HUDEP-2 (cell line): ENCODE measurements around the gene KCNT2.

ENCODE experiments used
- DNase-seq, 76 experiments: peaks; one replicate each; lab custom pipeline; 2025; ENCODE audit not compliant: unreplicated experiment in 76 of 76; lab: John Stamatoyannopoulos, UW

KCNT2 gene

DNA sequence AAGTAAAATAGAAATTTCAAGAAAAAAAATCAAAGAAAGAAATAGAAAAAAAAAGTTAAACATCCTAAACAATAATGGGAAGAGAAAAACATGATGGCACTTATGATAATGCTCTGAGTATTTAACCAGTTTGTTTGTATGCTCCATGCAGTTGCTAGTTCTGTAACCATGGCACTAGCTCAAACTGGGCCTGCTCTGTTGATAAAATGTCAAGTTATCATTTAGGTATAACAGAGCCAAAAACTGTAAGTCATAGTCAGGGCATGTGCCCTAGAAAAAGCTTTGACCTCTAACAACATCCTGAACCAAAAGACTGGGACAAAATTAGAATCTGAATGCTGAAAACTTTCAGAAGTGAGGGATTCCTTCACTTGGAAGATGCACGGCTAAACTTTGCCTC, 148.9 kb downstream of the KCNT2 start:
- DNase-seq: no peak

GRCh38 chr1:196454792-196455191, 153.4 kb downstream of the KCNT2 start:
- DNase-seq: no peak

- no peak for DNase-seq
These were observed 157.1 kb downstream of the KCNT2 start for GRCh38 chr1:196451103-196451502.

GRCh38 chr1:196450143-196451095, 157.8 kb downstream of the KCNT2 start:
- no peak for DNase-seq

GRCh38 chr1:196449460-196449859, 158.8 kb downstream of the KCNT2 start:
- no peak for DNase-seq

DNA sequence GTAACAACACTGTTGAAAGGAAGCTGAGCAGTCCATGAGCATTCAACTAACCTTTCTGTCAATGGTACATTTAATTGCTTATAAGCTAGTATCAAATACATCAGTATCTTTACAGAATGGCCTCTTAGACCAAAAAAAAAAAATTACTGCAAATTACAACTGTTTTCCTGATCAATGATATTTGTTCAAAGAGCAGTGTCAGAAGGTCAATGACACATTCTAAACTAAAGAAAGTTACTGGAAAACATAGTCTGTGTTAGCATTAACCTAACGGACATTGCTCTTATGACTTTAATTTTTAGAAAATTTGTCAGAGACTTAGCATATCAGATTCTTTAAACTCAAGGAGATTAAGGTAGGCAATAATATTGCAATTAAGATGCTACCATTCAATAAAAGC, 162.5 kb downstream of the KCNT2 start:
- DNase-seq: no peak

DNA sequence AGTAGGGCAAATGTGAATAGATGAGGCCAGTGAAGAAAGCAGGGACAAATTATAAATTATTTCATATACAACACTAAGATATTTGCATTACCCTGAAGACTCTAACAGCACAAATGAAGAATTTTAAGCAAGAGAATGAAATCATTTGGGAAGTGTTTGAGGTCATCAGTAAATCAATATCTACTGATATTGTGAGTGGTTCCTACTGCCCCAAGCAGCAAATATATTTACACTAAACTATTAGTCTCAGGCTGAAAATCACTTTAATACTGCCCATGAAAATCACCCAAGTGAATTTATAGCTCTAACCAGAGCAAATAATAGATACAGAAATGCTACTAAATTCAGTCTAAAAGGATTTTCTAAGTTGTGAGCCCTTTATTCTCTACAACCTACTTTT, 163.6 kb downstream of the KCNT2 start:
- no peak for DNase-seq

GRCh38 chr1:196442366-196442765, 165.9 kb downstream of the KCNT2 start:
- DNase-seq: no peak

DNA sequence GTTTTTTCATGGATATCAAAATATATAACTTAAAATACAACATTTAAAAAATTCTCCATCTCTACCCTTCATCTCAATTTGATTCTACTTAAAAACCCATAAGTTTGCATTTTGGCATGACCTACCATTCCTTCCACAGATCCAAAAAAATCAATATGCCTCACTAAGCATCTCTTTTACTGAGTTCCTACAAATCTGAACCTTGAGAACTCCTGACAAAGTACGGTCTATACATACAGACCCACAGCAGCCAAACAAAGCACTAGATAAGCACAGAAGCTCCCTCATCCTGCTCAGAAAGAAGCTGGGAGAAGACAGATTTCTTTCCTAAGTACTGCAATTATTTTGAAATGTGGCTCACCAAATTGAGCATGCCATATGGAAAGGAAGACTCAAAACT, 167.5 kb downstream of the KCNT2 start:
- DNase-seq: no peak

DNA sequence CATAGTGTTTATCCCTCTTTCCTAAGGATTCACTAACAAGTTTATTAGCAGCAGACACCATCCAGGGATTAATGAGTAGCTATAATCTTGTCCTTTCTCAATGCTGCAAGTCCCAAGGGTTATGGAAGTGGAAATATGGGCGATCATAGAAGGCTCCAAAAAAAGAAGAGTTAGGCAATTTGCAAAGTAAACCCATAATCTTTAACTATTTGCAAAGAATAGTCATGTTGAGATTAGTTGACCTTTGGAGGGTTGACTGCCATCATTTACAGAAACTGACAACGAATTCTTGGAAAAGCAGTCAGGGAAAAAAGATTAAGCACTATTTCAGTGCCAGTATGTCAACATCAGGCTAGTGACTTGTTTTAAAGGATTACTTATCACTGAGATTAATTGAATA, 169.9 kb downstream of the KCNT2 start:
- DNase-seq: no peak

DNA sequence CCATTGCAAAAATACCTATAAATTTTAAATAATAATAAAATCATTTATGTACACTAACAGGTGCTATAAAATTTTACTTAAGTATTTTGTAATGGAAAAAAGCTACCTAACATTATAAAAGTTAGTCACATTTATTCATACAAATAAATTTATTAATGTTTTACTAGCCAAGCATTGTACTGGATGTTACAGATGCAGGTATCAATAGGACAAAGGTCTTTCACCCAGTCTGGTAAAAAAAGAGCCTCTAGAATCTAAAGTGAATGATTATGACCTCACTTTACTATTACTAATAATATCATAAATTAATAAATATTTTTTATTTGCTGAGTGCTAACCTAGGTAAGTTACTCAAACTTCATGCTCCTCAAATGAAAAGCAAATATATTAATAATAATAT, 170.6 kb downstream of the KCNT2 start:
- DNase-seq: no peak

GRCh38 chr1:196433000-196433399, 175.2 kb downstream of the KCNT2 start:
- no peak for DNase-seq

DNA sequence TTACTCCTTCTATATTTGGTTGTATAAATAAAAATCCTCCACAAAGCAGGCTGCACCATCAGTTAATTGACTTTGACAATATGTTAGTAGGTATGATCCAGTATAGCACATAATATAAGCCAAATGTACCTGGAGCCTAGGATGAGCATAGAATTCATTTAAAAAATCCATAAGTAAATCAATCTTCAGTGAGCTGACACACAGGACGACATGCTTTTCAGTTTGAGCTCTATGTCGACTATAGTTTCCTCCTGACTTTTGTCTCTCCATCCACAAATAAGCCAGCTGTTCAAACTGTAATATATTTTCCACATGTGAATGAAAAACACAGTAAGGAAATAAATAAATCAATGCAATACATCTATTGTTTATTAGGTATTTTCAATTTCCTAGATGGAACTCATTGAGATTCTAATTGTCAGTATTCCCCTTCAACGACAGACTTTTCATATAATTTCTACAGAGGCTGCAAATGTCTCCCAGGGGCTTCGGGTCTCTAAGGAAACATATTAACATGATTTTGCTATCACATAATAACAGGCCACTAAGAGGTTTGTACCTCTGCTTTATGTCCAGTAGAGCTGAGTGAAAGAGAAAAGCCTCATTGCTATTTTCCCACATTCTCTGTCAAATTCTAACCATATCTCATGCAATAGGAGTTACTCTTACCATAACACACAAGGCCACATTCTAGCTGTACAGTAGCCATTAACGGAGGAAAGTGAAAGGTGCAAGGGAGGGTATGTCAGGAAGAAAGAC, 180.1 kb downstream of the KCNT2 start:
- DNase-seq: no peak

- no peak for DNase-seq
These were observed 182.7 kb downstream of the KCNT2 start for GRCh38 chr1:196425513-196425912.

- DNase-seq: no peak
These were observed 184.6 kb downstream of the KCNT2 start for GRCh38 chr1:196423612-196424011.

DNA sequence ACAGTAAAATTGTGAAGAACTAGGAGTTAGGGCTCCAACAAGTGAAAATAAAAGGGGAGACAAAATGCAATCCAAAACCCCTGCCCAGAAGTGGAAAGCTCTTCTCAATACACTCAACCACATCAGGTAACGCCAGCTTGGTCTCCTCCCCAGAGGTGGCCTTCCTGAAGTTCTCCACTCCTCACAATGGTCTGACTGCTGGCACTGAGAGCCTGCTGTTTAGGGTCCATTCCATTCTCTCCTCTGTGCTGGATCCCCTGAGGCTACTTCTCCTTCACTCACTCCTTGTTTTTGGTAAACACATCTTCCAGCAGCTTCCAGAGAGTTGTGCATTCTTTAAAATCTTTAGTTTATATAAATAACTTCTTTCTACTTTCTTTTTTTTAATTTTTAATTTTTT, 189.5 kb downstream of the KCNT2 start:
- DNase-seq: no peak

- no peak for DNase-seq
These were observed 192.3 kb downstream of the KCNT2 start for GRCh38 chr1:196415978-196416377.

DNA sequence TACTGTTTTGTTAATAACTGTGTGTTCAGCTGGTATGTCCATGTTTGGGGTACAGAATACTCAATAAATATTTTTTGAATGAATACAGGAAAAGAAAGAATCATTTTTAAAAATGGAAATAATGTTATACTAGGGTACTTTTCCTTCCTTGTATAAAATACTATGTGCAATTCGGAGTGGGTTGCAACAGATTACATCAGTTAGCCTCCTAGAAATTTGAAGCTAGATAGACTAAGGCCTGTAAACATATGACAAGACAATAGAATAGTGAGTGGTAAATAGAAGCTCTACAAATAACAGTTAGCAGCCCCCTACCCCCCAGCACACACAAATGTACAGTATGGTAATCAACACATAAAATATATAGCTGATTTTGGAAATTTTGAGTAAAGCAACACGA, 195.9 kb downstream of the KCNT2 start:
- no peak for DNase-seq

DNA sequence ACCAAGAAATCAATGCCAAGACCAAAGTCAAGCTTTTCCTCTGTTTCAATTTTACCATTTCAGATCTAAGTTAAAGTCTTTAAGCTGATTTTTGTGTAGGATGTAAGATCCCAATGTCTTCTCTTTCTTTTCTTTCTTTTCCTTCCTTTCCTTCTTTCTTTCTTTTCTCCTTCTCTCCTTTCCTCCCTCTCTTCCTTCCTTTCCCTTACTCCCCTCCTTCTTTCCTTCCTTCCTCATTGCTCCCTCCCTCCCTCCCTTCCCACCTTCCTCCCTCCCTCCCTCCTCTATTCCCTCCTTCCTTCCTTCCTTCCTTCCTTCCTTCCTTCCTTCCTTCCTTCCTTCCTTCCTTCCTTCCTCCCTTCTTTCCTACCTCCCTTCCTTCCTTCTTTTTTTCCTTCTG, 197.5 kb downstream of the KCNT2 start:
- no peak for DNase-seq

GRCh38 chr1:196409586-196409985, 198.7 kb downstream of the KCNT2 start:
- DNase-seq: no peak

GRCh38 chr1:196407358-196408051, 200.7 kb downstream of the KCNT2 start:
- DNase-seq: no peak
